Vagina (tissue), 2 donors: ENCODE measurements around the gene TNKS1BP1. TPM values are rescaled to one million over a fixed set of nuclear protein-coding genes. Genes with fewer than 3 reads are reported as not detected.

Experiments used
- DNase-seq, 2 donors: peaks; one replicate each; pipeline ENCODE4 v3.0.0-alpha.2; 2017; ENCODE audit errors: extremely low spot score in 2 of 2
- H3K27ac ChIP-seq: fragments of 200-600 bp; sonication (generic); one replicate; pipeline ENCODE4 v1.5.1; 2019
- H3K27me3 ChIP-seq: fragments of 200-600 bp; sonication (generic); one replicate; pipeline ENCODE4 v1.5.1; 2019
- H3K36me3 ChIP-seq, 2 donors: fragments of 200-600 bp; sonication (generic); one replicate each; pipeline ENCODE4 v1.5.1; 2017 to 2019
- H3K4me1 ChIP-seq: fragments of 200-600 bp; sonication (generic); one replicate; pipeline ENCODE4 v1.5.1; 2019
- H3K4me3 ChIP-seq, 2 donors: fragments of 200-600 bp; sonication (generic); 1 replicate in 1 of 2; 2 replicates in 1 of 2; pipeline ENCODE4 v1.5.1; 2016 to 2019
- H3K9me3 ChIP-seq: fragments of 200-600 bp; sonication (generic); one replicate; pipeline ENCODE4 v1.5.1; 2019
- POLR2A ChIP-seq, 2 donors: fragments of 450-650 bp; IDR thresholded peaks; one replicate each; pipeline ENCODE4 v1.6.1; 2017; ENCODE audit warnings: antibody characterized with exemption in 2 of 2, mild to moderate bottlenecking in 2 of 2, moderate library complexity in 2 of 2
- POLR2AphosphoS5 ChIP-seq, 2 donors: sonication (generic); formaldehyde crosslinking; IDR thresholded peaks; one replicate each; pipeline ENCODE4 v1.9.0; 2017; ENCODE audit warnings: antibody characterized with exemption in 2 of 2, mild to moderate bottlenecking in 2 of 2, low read depth in 1 of 2; ENCODE audit not compliant: insufficient read depth in 1 of 2
- intact Hi-C: fragments of 100-400 bp; cut with DNase I; formaldehyde crosslinking; loops from one replicate; pipeline ENCODE4 v1.15.1; 2023
- total RNA-seq: library from RNA; depleted of rRNA; stranded (reverse); fragments of >200 nt; gene quantifications from one replicate; pipeline ENCODE4 v1.2.3, GENCODE V29; 2016
- TF ChIP-seq, protein P1 (sequence below), 3 experiments: fragments of 450-650 bp in 2 of 3; fragments of 200-600 bp in 1 of 3; sonication (generic) in 1 of 3; IDR thresholded peaks; one replicate each; pipeline ENCODE4 v1.5.1; 2017 to 2019; ENCODE audit warnings: antibody characterized with exemption in 3 of 3, mild to moderate bottlenecking in 2 of 3, moderate library complexity in 2 of 3

TNKS1BP1 gene
- total RNA-seq, 1 donor from 2014 or later, result 159 TPM

GRCh38 chr11:57318178-57318577 is 6.6 kb downstream of the TNKS1BP1 start:
- H3K36me3 ChIP-seq, result peaks cover 2 to 67% of the 10 kb centered on the region in 2 donors
- H3K27me3 ChIP-seq, result no peaks in the 10 kb centered on the region
- H3K27ac ChIP-seq, result peak overlapping the region; percentile 98
- TF ChIP-seq POLR2A (IDR thresholded peaks at IDR 0.05) (no peak), POLR2AphosphoS5 (IDR thresholded peaks at IDR 0.05; ENCODE audit: insufficient read depth in 1 of 2, low read depth in 1 of 2) (no peak)
- peaks cover 84% of the 10 kb centered on the region for H3K4me1 ChIP-seq
- no peak for DNase-seq
- intact Hi-C loops, result no loop called here
- H3K4me3 ChIP-seq, result peak overlapping the region in 1 of 2 donors; percentile 28
- no peaks in the 10 kb centered on the region for H3K9me3 ChIP-seq

DNA sequence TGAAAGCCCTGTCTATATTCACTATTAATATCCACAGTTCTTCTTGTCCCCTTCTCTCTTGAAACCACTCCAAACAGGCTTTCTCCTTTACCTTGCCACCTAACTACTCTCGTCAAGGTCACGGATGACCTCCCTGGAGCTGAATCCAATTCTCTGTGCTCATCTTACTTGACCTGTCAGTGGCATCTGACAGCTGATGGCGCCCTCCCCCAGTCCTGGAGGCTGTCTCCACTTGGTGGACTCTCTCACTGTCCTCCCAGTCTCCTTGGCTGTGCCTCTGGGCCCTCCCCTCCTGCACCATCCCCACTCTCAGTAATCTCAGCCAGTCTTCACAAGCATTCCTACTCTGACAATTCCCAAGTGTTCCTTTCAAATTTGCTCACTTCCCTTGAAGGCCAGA is 8.7 kb downstream of the TNKS1BP1 start:
- no peak overlapping the region for H3K4me3 ChIP-seq
- H3K27ac ChIP-seq, result peak overlapping the region; percentile 98
- DNase-seq, result no peak
- H3K4me1 ChIP-seq, result peaks cover 85% of the 10 kb centered on the region
- H3K27me3 ChIP-seq, result no peaks in the 10 kb centered on the region
- TF ChIP-seq POLR2AphosphoS5 (IDR thresholded peaks at IDR 0.05; ENCODE audit: insufficient read depth in 1 of 2, low read depth in 1 of 2) (no peak), POLR2A (IDR thresholded peaks at IDR 0.05) (no peak)
- TF ChIP-seq, protein P1, sequence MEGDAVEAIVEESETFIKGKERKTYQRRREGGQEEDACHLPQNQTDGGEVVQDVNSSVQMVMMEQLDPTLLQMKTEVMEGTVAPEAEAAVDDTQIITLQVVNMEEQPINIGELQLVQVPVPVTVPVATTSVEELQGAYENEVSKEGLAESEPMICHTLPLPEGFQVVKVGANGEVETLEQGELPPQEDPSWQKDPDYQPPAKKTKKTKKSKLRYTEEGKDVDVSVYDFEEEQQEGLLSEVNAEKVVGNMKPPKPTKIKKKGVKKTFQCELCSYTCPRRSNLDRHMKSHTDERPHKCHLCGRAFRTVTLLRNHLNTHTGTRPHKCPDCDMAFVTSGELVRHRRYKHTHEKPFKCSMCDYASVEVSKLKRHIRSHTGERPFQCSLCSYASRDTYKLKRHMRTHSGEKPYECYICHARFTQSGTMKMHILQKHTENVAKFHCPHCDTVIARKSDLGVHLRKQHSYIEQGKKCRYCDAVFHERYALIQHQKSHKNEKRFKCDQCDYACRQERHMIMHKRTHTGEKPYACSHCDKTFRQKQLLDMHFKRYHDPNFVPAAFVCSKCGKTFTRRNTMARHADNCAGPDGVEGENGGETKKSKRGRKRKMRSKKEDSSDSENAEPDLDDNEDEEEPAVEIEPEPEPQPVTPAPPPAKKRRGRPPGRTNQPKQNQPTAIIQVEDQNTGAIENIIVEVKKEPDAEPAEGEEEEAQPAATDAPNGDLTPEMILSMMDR (IDR thresholded peaks at IDR 0.05), result no peak
- no peaks in the 10 kb centered on the region for H3K9me3 ChIP-seq
- H3K36me3 ChIP-seq, result peaks cover 2 to 78% of the 10 kb centered on the region in 2 donors
- intact Hi-C loops, result no loop called here

DNA sequence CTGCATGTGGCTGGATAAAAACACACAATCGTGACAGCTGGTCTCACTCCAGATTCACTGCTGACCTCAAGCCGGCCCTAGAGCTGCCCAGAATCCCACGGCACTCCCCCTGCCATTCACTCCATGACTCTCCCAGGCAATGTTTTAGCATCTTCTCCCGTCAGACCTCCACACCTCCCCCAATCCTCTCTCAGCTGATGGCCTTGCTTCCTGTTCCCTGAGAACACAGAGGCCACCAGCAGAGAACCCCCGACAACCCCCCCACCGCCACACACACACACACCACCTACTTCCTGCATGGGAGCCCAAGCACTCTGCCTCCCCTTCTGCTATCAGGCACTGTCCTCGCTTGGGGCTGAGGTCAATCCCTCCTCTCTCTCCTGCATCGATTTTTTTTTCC is 9.3 kb downstream of the TNKS1BP1 start:
- no peak for DNase-seq
- H3K36me3 ChIP-seq, result peaks cover 2 to 78% of the 10 kb centered on the region in 2 donors
- H3K4me3 ChIP-seq, result no peak overlapping the region
- peak overlapping the region; percentile 98 for H3K27ac ChIP-seq
- TF ChIP-seq POLR2AphosphoS5 (IDR thresholded peaks at IDR 0.05; ENCODE audit: insufficient read depth in 1 of 2, low read depth in 1 of 2) (no peak), POLR2A (IDR thresholded peaks at IDR 0.05) (no peak)
- TF ChIP-seq, protein P1 (IDR thresholded peaks at IDR 0.05), result no peak
- no peaks in the 10 kb centered on the region for H3K9me3 ChIP-seq
- H3K4me1 ChIP-seq, result peaks cover 85% of the 10 kb centered on the region
- intact Hi-C loops, result no loop called here
- no peaks in the 10 kb centered on the region for H3K27me3 ChIP-seq

DNA sequence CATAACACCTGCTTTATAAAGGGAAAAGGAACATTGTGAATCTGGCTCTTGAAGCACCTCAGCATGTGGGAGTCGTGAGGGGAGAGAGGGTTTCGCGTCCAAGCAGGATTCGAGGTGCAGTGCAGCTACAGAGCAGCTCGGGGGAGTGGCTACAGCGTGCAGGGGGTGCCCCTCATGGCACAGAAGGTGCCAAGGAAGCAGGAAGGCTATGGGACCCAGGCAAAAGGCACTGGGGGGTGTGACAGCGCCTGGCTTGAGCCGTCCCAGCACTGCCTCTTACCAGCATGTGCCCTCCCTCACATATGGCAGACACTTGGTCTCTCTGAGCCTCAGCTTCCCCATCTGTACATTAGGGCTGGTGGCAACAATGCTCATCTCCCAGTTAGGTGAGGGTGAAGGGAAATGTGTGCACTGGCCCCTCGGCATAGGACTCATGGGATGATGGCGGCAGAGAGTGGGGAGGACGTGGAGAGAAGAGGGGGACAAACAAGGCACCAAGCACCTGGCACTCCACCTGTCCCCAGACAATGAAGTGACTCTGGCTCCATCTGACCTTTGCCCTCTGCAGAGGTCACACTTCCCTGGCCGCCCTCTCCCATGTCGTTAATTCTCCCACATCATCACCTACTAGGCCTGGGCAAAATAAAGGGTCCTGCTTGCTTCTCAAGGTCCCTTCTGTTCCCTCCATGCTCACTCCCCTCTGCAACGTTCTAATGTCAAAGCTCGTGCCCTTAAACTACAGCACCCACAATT is 10.4 kb downstream of the TNKS1BP1 start:
- peaks cover 2 to 78% of the 10 kb centered on the region in 2 donors for H3K36me3 ChIP-seq
- H3K27ac ChIP-seq, result no peak overlapping the region
- H3K4me3 ChIP-seq, result no peak overlapping the region
- no peaks in the 10 kb centered on the region for H3K9me3 ChIP-seq
- H3K4me1 ChIP-seq, result peaks cover 85% of the 10 kb centered on the region
- intact Hi-C loops, result loop anchor here (5.0 kb wide), 1 partner anchor 1263 kb away; the partner anchor contains the start of genes LPXN and ZFP91
- DNase-seq, result no peak
- H3K27me3 ChIP-seq, result no peaks in the 10 kb centered on the region
- TF ChIP-seq, protein P1 (IDR thresholded peaks at IDR 0.05), result no peak
- TF ChIP-seq POLR2AphosphoS5 (IDR thresholded peaks at IDR 0.05; ENCODE audit: insufficient read depth in 1 of 2, low read depth in 1 of 2) (no peak), POLR2A (IDR thresholded peaks at IDR 0.05) (no peak)

- Histone ChIP-seq H3K9me3 (no peaks in the 10 kb centered on the region), H3K4me1 (peaks cover 85% of the 10 kb centered on the region), H3K27ac (peak overlapping the region; percentile 93), H3K36me3 (peaks cover 2 to 83% of the 10 kb centered on the region in 2 donors), H3K4me3 (no peak overlapping the region), H3K27me3 (no peaks in the 10 kb centered on the region)
- intact Hi-C loops, result loop anchor here (5.0 kb wide), 1 partner anchor 1264 kb away; the partner anchor contains the start of genes LPXN and ZFP91
- TF ChIP-seq POLR2A (IDR thresholded peaks at IDR 0.05) (no peak), POLR2AphosphoS5 (IDR thresholded peaks at IDR 0.05; ENCODE audit: insufficient read depth in 1 of 2, low read depth in 1 of 2) (no peak)
- TF ChIP-seq, protein P1 (IDR thresholded peaks at IDR 0.05), result no peak
- no peak for DNase-seq
Observed at GRCh38 chr11:57313788-57314135, 11.0 kb downstream of the TNKS1BP1 start.
